Naive thymus-derived CD4-positive, alpha-beta T cell (primary cell): ENCODE data around the gene ADGRB2. TPM values are rescaled to one million over a fixed set of nuclear protein-coding genes. Genes with fewer than 3 reads are reported as not detected.
"Not testable (repeated sequence)": the region's sequence is repeated elsewhere in the genome, so short reads cannot be mapped to it uniquely, and the experiment has no call there.

Experiments
- ATAC-seq: fragments of 150-1000 bp; cut with Tn5 transposase; 2 replicates; pipeline ENCODE4 v1.10.0; 2021; ENCODE audit warnings: mild to moderate bottlenecking, moderate library complexity
- CTCF ChIA-PET: fragments of 350-600 bp; sonication (Branson Sonifier 250); formaldehyde crosslinking; loops from one replicate; lab custom pipeline; 2021; ENCODE audit warnings: antibody characterized with exemption; lab: Charles Lee
- POLR2A ChIA-PET: fragments of 350-600 bp; sonication (Branson Sonifier 250); formaldehyde crosslinking; loops from one replicate; lab custom pipeline; 2021; ENCODE audit warnings: antibody characterized with exemption, inconsistent platforms; lab: Charles Lee
- DNase-seq, 9 donors: peaks; one replicate each; pipeline versions ENCODE4 v3.0.0 to v3.0.0-alpha.2; 2020 to 2022; ENCODE audit warnings: mixed read lengths in 1 of 9
- H3K27ac ChIP-seq: one replicate; pipeline ENCODE4 v1.7.0; 2013; ENCODE audit warnings: mild to moderate bottlenecking, low read depth, low read length, moderate library complexity
- H3K27me3 ChIP-seq, 2 donors: one replicate each; pipeline ENCODE4 v1.7.0; 2013; ENCODE audit warnings: low read length in 2 of 2, mild to moderate bottlenecking in 2 of 2, moderate library complexity in 2 of 2; ENCODE audit not compliant: control insufficient read depth in 2 of 2, insufficient read depth in 2 of 2
- H3K36me3 ChIP-seq, 3 experiments: 1 replicate in 2 of 3; 2 replicates in 1 of 3; pipeline ENCODE4 v1.7.0; 2013; ENCODE audit warnings: low read length in 3 of 3, mild to moderate bottlenecking in 3 of 3, moderate library complexity in 1 of 3; ENCODE audit not compliant: insufficient read depth in 3 of 3, control insufficient read depth in 2 of 3
- H3K4me1 ChIP-seq, 2 donors: one replicate each; pipeline ENCODE4 v1.7.0; 2013; ENCODE audit warnings: low read length in 2 of 2, mild to moderate bottlenecking in 2 of 2, moderate library complexity in 1 of 2; ENCODE audit not compliant: control insufficient read depth in 2 of 2, insufficient read depth in 2 of 2
- H3K4me3 ChIP-seq: 2 replicates; pipeline ENCODE4 v1.7.0; 2013; ENCODE audit warnings: mild to moderate bottlenecking, low read length
- H3K9me3 ChIP-seq, 3 experiments: 1 replicate in 2 of 3; 2 replicates in 1 of 3; pipeline ENCODE4 v1.7.0; 2013; ENCODE audit warnings: low read length in 3 of 3; ENCODE audit not compliant: control insufficient read depth in 2 of 3
- H3K27ac Mint-ChIP-seq, 9 donors: one replicate each; pipeline ENCODE4 v1.8.0; 2020 to 2022; ENCODE audit warnings: mixed read lengths in 9 of 9, mild to moderate bottlenecking in 8 of 9, moderate library complexity in 5 of 9, inconsistent platforms in 2 of 9
- H3K27me3 Mint-ChIP-seq, 5 donors: one replicate each; pipeline ENCODE4 v1.8.0; 2021 to 2022; ENCODE audit warnings: mixed read lengths in 5 of 5, mild to moderate bottlenecking in 1 of 5
- H3K36me3 Mint-ChIP-seq, 5 donors: one replicate each; pipeline ENCODE4 v1.8.0; 2020 to 2022; ENCODE audit warnings: mixed read lengths in 5 of 5, mild to moderate bottlenecking in 3 of 5, inconsistent platforms in 1 of 5
- H3K4me1 Mint-ChIP-seq, 7 donors: one replicate each; pipeline ENCODE4 v1.8.0; 2020 to 2022; ENCODE audit warnings: mixed read lengths in 7 of 7, mild to moderate bottlenecking in 3 of 7, inconsistent platforms in 1 of 7
- H3K4me3 Mint-ChIP-seq, 10 donors: one replicate each; pipeline ENCODE4 v1.8.0; 2020 to 2022; ENCODE audit warnings: mild to moderate bottlenecking in 10 of 10, mixed read lengths in 10 of 10, moderate library complexity in 6 of 10, inconsistent platforms in 2 of 10
- H3K9me3 Mint-ChIP-seq, 11 donors: one replicate each; pipeline ENCODE4 v1.8.0; 2020 to 2022; ENCODE audit warnings: mixed read lengths in 11 of 11, mild to moderate bottlenecking in 4 of 11, inconsistent platforms in 1 of 11, moderate library complexity in 1 of 11
- intact Hi-C, 2 donors: fragments of 100-400 bp; cut with micrococcal nuclease; formaldehyde crosslinking; loops; one replicate each; pipeline ENCODE4 v1.15.1; 2023
- polyA plus RNA-seq, 2 donors: library from polyadenylated mRNA; unstranded; fragments of 300-500 nt; fragmentation: Illumina TruSeq; gene quantifications; one replicate each; pipeline ENCODE4 v1.2.3, GENCODE V29; 2021
- total RNA-seq, 6 experiments: library from RNA in 5 of 6; stranded (reverse) in 5 of 6; gene quantifications; 1 replicate in 5 of 6; 2 replicates in 1 of 6; pipeline ENCODE4 v1.2.3 and lab custom pipeline; 2021 to 2026

ADGRB2 gene
- total and polyA plus RNA-seq, 7 experiments from 2014 or later = 0.11 to 4.3 (median 0.43) TPM; not detected in 2

DNA sequence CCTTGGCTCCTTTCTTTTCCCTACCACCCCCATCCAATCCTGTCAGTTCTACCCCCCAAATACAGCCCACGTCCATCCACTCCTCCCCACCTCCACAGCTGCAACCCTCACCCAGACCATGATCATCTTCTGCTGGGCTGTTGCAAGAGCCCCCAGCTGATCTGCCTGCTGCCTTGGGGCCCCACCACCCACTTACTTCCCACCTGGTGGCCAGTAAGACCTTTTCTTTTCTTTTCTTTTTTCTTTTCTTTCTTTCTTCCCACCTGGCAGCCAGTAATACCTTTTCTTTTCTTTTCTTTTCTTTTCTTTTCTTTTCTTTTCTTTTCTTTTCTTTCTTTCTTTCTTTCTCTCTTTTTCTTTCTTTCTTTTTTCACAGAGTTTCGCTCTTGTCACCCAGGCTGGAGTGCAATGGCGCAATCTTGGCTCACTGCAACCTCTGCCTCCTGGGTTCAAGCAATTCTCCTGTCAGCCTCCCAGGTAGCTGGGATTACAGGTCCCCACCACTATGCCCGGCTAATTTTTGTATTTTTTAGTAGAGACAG is 57.0 kb downstream of the ADGRB2 start:
- H3K4me3 ChIP-seq, H3K4me3 Mint-ChIP-seq, H3K36me3 ChIP-seq, ATAC-seq, DNase-seq, H3K27ac ChIP-seq, H3K36me3 Mint-ChIP-seq, H3K9me3 Mint-ChIP-seq, H3K9me3 ChIP-seq: not testable (repeated sequence)
- Mint-ChIP-seq H3K4me1 (peaks cover 8 to 35% (median 28%) of the 10 kb centered on the region in 7 donors), H3K27me3 (peaks cover 47 to 64% (median 53%) of the 10 kb centered on the region in 5 donors), H3K27ac (peak overlapping the region in 1 of 9 donors; percentile 55)
- ChIA-PET POLR2A (interaction anchor here (0.5 kb wide), 1 partner anchor 201 kb away, joined by 4 read pairs; no protein-coding TSS in a partner anchor), CTCF (interaction anchor here (1.0 kb wide), 1 partner anchor 813 kb away, joined by 4 read pairs; no protein-coding TSS in a partner anchor)
- intact Hi-C loops = loop anchor here in 1 of 2 donors (5.0 kb wide), 1 partner anchor 45 kb away; no protein-coding TSS in a partner anchor
- Histone ChIP-seq H3K27me3 (peaks cover 0 to 12% of the 10 kb centered on the region in 2 donors), H3K4me1 (peaks cover 8 to 12% of the 10 kb centered on the region in 2 donors)

GRCh38 chr1:31706384-31707058 is 57.6 kb downstream of the ADGRB2 start:
- peaks cover 0 to 12% of the 10 kb centered on the region in 2 donors for H3K27me3 ChIP-seq
- H3K9me3 ChIP-seq = no peaks in the 10 kb centered on the region
- H3K36me3 ChIP-seq = no peaks in the 10 kb centered on the region
- Mint-ChIP-seq H3K27ac (peak overlapping the region in 1 of 9 donors; percentile 55), H3K9me3 (peaks cover 0 to 3% (median 0%) of the 10 kb centered on the region in 11 donors), H3K27me3 (peaks cover 43 to 62% (median 50%) of the 10 kb centered on the region in 5 donors), H3K4me3 (no peak overlapping the region), H3K4me1 (peaks cover 8 to 35% (median 28%) of the 10 kb centered on the region in 7 donors), H3K36me3 (peaks cover 0 to 4% (median 0%) of the 10 kb centered on the region in 5 donors)
- H3K27ac ChIP-seq = no peak overlapping the region
- ATAC-seq (no peak), DNase-seq (no peak)
- intact Hi-C loops = loop anchor here in 1 of 2 donors (5.0 kb wide), 1 partner anchor 44 kb away; no protein-coding TSS in a partner anchor
- POLR2A ChIA-PET = no interaction called here
- no peak overlapping the region for H3K4me3 ChIP-seq
- peaks cover 8 to 12% of the 10 kb centered on the region in 2 donors for H3K4me1 ChIP-seq
- CTCF ChIA-PET = no interaction called here

DNA sequence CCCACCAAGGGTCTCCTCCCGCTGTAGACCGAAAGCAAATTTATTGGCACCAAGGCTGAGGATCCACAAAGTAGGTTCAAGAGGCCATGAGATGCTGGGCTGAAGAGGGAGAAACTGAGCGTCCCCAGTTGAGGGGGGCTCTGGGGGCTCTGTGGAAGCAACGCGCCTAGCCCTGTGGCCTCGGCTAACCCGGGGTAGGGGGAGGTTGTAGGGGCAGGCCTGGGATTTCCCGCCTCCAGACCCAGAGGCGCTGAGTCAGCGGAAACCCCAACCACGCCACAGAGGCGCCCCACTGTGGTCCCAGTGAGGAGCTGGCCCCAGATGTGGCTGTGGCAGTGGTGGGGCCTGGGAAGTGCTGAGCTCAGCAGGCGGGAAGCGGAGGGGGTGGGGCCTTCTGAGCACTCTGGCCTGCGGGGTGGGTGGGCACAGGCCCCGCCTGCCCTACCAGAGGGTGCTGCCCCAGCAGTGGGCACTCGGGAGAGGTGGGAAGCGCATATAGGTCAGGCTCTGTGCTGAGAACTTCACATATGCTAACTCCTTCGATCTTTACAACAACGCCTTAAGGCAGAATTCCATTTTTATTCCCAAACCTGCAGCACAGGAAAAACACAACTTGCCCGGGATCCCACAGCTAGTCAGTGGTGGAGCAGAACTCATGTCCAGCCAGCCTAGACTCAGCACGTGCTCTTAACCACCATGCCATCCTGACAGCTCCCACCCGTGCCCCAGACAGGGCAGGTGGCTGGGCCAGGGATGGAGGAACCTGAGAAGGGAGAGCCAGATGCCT is 58.9 kb downstream of the ADGRB2 start:
- ChIA-PET POLR2A (interaction anchor here (0.5 kb wide), 1 partner anchor 689 kb away, joined by 3 read pairs; the partner anchor contains the start of gene BSDC1), CTCF (interaction anchor here (0.7 kb wide), 1 partner anchor 140 kb away, joined by 5 read pairs; no protein-coding TSS in a partner anchor)
- H3K4me3 ChIP-seq = no peak overlapping the region
- no peak overlapping the region for H3K27ac ChIP-seq
- peaks cover 0 to 3% (median 0%) of the 10 kb centered on the region in 11 donors for H3K9me3 Mint-ChIP-seq
- intact Hi-C loops = loop anchor here in 1 of 2 donors (5.0 kb wide), 1 partner anchor 43 kb away; no protein-coding TSS in a partner anchor
- H3K4me3 Mint-ChIP-seq = peak overlapping the region in 6 of 10 donors; percentile 30 to 69 (median 57)
- peaks cover 0 to 12% of the 10 kb centered on the region in 2 donors for H3K27me3 ChIP-seq
- H3K27ac Mint-ChIP-seq = peak overlapping the region in 2 of 9 donors; percentile 58 to 67
- ATAC-seq (peak; percentile 70), DNase-seq (peak in 3 of 9 donors; percentile 13 to 80 (median 21))
- no peaks in the 10 kb centered on the region for H3K36me3 ChIP-seq
- peaks cover 0 to 4% (median 0%) of the 10 kb centered on the region in 5 donors for H3K36me3 Mint-ChIP-seq
- H3K4me1 Mint-ChIP-seq = peaks cover 14 to 42% (median 28%) of the 10 kb centered on the region in 7 donors
- H3K9me3 ChIP-seq = no peaks in the 10 kb centered on the region
- peaks cover 8 to 12% of the 10 kb centered on the region in 2 donors for H3K4me1 ChIP-seq
- H3K27me3 Mint-ChIP-seq = peaks cover 42 to 62% (median 45%) of the 10 kb centered on the region in 5 donors

DNA sequence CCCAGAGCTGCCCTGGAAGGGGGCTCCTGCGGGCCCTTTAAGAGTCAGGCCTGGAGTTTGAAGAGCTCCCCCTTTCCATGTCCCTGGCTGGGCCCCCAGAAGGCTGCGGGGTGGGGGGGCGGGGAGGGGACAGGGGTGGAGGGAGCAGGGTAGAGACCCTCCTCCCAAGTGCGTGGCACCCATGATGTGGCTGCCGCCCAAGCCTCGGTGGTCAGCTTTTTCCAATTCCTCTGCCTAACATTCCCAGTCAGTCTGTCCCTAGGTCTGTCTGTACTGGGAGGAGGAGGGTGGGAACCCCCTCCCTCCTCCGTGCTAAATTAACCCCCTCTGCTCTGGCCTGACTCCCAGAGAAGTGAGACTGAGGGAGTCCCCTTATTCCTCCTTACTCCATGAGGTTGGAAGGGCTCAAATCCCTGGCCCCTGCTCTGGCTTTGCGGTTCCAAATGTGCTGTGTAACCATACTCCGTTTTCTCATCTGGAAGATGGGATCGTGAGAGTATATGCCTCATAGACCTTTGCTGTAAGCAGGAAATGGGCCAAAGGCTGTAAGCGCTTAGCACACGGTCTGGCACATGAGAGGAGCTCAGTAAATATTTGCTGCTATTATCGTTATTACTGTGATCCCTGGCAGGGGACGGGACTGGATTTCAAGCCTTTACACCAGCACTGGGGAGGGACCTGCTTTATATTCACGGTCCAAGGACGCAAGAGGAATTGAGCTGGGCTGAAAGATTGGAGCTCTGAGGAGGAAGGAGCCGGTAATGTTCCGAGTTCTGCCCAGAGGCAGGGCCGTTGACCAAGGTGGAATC is 59.7 kb downstream of the ADGRB2 start:
- peaks cover 11 to 18% of the 10 kb centered on the region in 2 donors for H3K4me1 ChIP-seq
- H3K27me3 ChIP-seq = peaks cover 0 to 12% of the 10 kb centered on the region in 2 donors
- peaks cover 0 to 4% (median 0%) of the 10 kb centered on the region in 5 donors for H3K36me3 Mint-ChIP-seq
- H3K4me3 Mint-ChIP-seq = peak overlapping the region; percentile 21 to 69 (median 56)
- peaks cover 20 to 46% (median 33%) of the 10 kb centered on the region in 7 donors for H3K4me1 Mint-ChIP-seq
- peak overlapping the region in 1 of 9 donors; percentile 67 for H3K27ac Mint-ChIP-seq
- H3K36me3 ChIP-seq = no peaks in the 10 kb centered on the region
- no peak overlapping the region for H3K27ac ChIP-seq
- CTCF ChIA-PET = no interaction called here
- peaks cover 42 to 62% (median 45%) of the 10 kb centered on the region in 5 donors for H3K27me3 Mint-ChIP-seq
- POLR2A ChIA-PET = interaction anchor here (0.5 kb wide), 1 partner anchor 690 kb away, joined by 3 read pairs; the partner anchor contains the start of gene BSDC1
- no peaks in the 10 kb centered on the region for H3K9me3 ChIP-seq
- intact Hi-C loops = loop anchor here in 1 of 2 donors (5.0 kb wide), 1 partner anchor 42 kb away; no protein-coding TSS in a partner anchor
- ATAC-seq (no peak), DNase-seq (no peak)
- peaks cover 0 to 3% (median 0%) of the 10 kb centered on the region in 11 donors for H3K9me3 Mint-ChIP-seq
- H3K4me3 ChIP-seq = no peak overlapping the region

- Histone ChIP-seq H3K27ac (no peak within 1 kb of the TSS), H3K4me1 (peaks cover 17 to 24% of the 10 kb centered on the region in 2 donors), H3K9me3 (no peaks in the 10 kb centered on the region), H3K4me3 (no peak within 1 kb of the TSS), H3K27me3 (peaks cover 0 to 12% of the 10 kb centered on the region in 2 donors), H3K36me3 (no peaks in the 10 kb centered on the region)
- Mint-ChIP-seq H3K27ac (peak within 1 kb of the TSS in 2 of 9 donors; percentile 18 to 67), H3K27me3 (peaks cover 37 to 56% (median 42%) of the 10 kb centered on the region in 5 donors), H3K4me1 (peaks cover 27 to 52% (median 39%) of the 10 kb centered on the region in 7 donors), H3K36me3 (peaks cover 0 to 2% (median 0%) of the 10 kb centered on the region in 5 donors), H3K9me3 (peaks cover 0 to 2% (median 0%) of the 10 kb centered on the region in 11 donors), H3K4me3 (peak within 1 kb of the TSS; percentile 21 to 69 (median 56))
- intact Hi-C loops = no loop called here
- ATAC-seq (no peak), DNase-seq (no peak)
- ChIA-PET POLR2A (no interaction called here), CTCF (no interaction called here)
Observed at GRCh38 chr1:31703431-31704270, 60.5 kb downstream of the ADGRB2 start, which contains the start of gene COL16A1. TSS of gene COL16A1 (minus strand) at chr1:31704017. CDS start at chr1:31702193, 1,824 bp downstream.
